DOHH2 (cell line): ENCODE results near the gene BRINP1.

ENCODE experiments used
- H3F3A ChIP-seq: fragments of 200-600 bp; sonication (generic), shearing (Covaris generic); 2 replicates; pipeline ENCODE4 v1.6.0; 2016; ENCODE audit warnings: antibody characterized with exemption, mild to moderate bottlenecking; ENCODE audit not compliant: control insufficient read depth, insufficient read depth
- H3K27ac ChIP-seq: fragments of 200-600 bp; sonication (generic); 2 replicates; pipeline ENCODE4 v1.5.1; 2014; ENCODE audit warnings: low read depth, mild to moderate bottlenecking, low read length, moderate library complexity
- H3K27me3 ChIP-seq: fragments of 200-600 bp; sonication (generic); 2 replicates; pipeline ENCODE4 v1.6.1; 2014; ENCODE audit warnings: mild to moderate bottlenecking, low read length, mixed read lengths; ENCODE audit not compliant: control insufficient read depth
- H3K36me3 ChIP-seq: fragments of 200-600 bp; sonication (generic); 2 replicates; pipeline ENCODE4 v1.6.1; 2014; ENCODE audit warnings: mild to moderate bottlenecking, low read length, moderate library complexity, mixed read lengths; ENCODE audit not compliant: control insufficient read depth
- H3K4me1 ChIP-seq: fragments of 200-600 bp; sonication (generic); 2 replicates; pipeline ENCODE4 v1.6.1; 2014; ENCODE audit warnings: mild to moderate bottlenecking, low read length, mixed read lengths; ENCODE audit not compliant: control insufficient read depth
- H3K4me2 ChIP-seq: fragments of 200-600 bp; sonication (generic); 2 replicates; pipeline ENCODE4 v1.6.0; 2014; ENCODE audit warnings: mild to moderate bottlenecking, low read length, moderate library complexity
- H3K4me3 ChIP-seq: fragments of 200-600 bp; sonication (generic); 2 replicates; pipeline ENCODE4 v1.5.1; 2014; ENCODE audit warnings: mild to moderate bottlenecking, low read length, mixed read lengths
- H3K79me2 ChIP-seq: fragments of 200-600 bp; sonication (generic); 2 replicates; pipeline ENCODE4 v1.6.1; 2014; ENCODE audit warnings: mild to moderate bottlenecking, low read length, mixed read lengths; ENCODE audit not compliant: control insufficient read depth
- H3K9me2 ChIP-seq: fragments of 200-600 bp; sonication (generic); replicated peaks from 2 replicates; pipeline ENCODE4 v1.6.1; 2014; ENCODE audit warnings: mild to moderate bottlenecking, low read length, mixed read lengths; ENCODE audit not compliant: control insufficient read depth
- H3K9me3 ChIP-seq: fragments of 200-600 bp; sonication (generic); 2 replicates; pipeline ENCODE4 v1.6.1; 2014; ENCODE audit warnings: antibody characterized with exemption, low read length, mixed read lengths; ENCODE audit not compliant: control insufficient read depth, insufficient read depth
- H4K20me1 ChIP-seq: fragments of 200-600 bp; sonication (generic); 2 replicates; pipeline ENCODE4 v1.6.0; 2014; ENCODE audit warnings: low read depth, mild to moderate bottlenecking, antibody characterized with exemption, low read length, moderate library complexity; ENCODE audit not compliant: control insufficient read depth, insufficient read depth
- CTCF ChIP-seq: fragments of 200-600 bp; sonication (generic); IDR thresholded peaks from one replicate; pipeline ENCODE4 v1.5.1; 2014; ENCODE audit warnings: antibody characterized with exemption, mild to moderate bottlenecking, low read depth, low read length; ENCODE audit not compliant: poor library complexity, severe bottlenecking
- EZH2phosphoT487 ChIP-seq: fragments of 200-600 bp; sonication (generic); IDR thresholded peaks from 2 replicates; pipeline ENCODE4 v1.6.1; 2017; ENCODE audit warnings: borderline replicate concordance, mild to moderate bottlenecking, antibody characterized with exemption, low read length, moderate library complexity, mixed read lengths

The BRINP1 gene

GRCh38 chr9:119184265-119184936 lies 184.8 kb downstream of the BRINP1 start:
- Histone ChIP-seq H3K4me1 (no peaks in the 10 kb centered on the region), H3K9me3 (no peaks in the 10 kb centered on the region), H3K27ac (no peak overlapping the region), H4K20me1 (no peaks in the 10 kb centered on the region), H3F3A (no peaks in the 10 kb centered on the region), H3K4me2 (no peak overlapping the region), H3K36me3 (no peaks in the 10 kb centered on the region), H3K79me2 (no peaks in the 10 kb centered on the region), H3K27me3 (no peaks in the 10 kb centered on the region), H3K4me3 (no peak overlapping the region), H3K9me2 (no peaks in the 10 kb centered on the region)
- TF ChIP-seq CTCF (no peak), EZH2phosphoT487 (no peak)

GRCh38 chr9:119181561-119181960 lies 187.7 kb downstream of the BRINP1 start:
- TF ChIP-seq EZH2phosphoT487 (no peak), CTCF (no peak)
- Histone ChIP-seq H3K4me1 (no peaks in the 10 kb centered on the region), H3K9me2 (no peaks in the 10 kb centered on the region), H3K79me2 (no peaks in the 10 kb centered on the region), H3K27me3 (no peaks in the 10 kb centered on the region), H3K36me3 (no peaks in the 10 kb centered on the region), H3K4me2 (no peak overlapping the region), H4K20me1 (no peaks in the 10 kb centered on the region), H3K9me3 (no peaks in the 10 kb centered on the region), H3K4me3 (no peak overlapping the region), H3F3A (no peaks in the 10 kb centered on the region), H3K27ac (no peak overlapping the region)

GRCh38 chr9:119180897-119181296 lies 188.3 kb downstream of the BRINP1 start:
- no peaks in the 10 kb centered on the region for H3K4me1 ChIP-seq
- H3K9me3 ChIP-seq: no peaks in the 10 kb centered on the region
- H3K9me2 ChIP-seq: no peaks in the 10 kb centered on the region
- no peaks in the 10 kb centered on the region for H3K27me3 ChIP-seq
- no peak overlapping the region for H3K4me2 ChIP-seq
- TF ChIP-seq EZH2phosphoT487 (no peak), CTCF (no peak)
- no peaks in the 10 kb centered on the region for H3K79me2 ChIP-seq
- no peaks in the 10 kb centered on the region for H3F3A ChIP-seq
- no peaks in the 10 kb centered on the region for H4K20me1 ChIP-seq
- no peak overlapping the region for H3K27ac ChIP-seq
- H3K4me3 ChIP-seq: no peak overlapping the region
- H3K36me3 ChIP-seq: no peaks in the 10 kb centered on the region
